ENCODE measurements around the gene ST3GAL5. TPM values are rescaled to one million over a fixed set of nuclear protein-coding genes. Genes with fewer than 3 reads are reported as not detected.
"Not testable (repeated sequence)": the region's sequence is repeated elsewhere in the genome, so short reads cannot be mapped to it uniquely, and the experiment has no call there.

ST3GAL5 gene
- total RNA-seq, 1 donor from 2014 or later: 9.9 TPM

DNA sequence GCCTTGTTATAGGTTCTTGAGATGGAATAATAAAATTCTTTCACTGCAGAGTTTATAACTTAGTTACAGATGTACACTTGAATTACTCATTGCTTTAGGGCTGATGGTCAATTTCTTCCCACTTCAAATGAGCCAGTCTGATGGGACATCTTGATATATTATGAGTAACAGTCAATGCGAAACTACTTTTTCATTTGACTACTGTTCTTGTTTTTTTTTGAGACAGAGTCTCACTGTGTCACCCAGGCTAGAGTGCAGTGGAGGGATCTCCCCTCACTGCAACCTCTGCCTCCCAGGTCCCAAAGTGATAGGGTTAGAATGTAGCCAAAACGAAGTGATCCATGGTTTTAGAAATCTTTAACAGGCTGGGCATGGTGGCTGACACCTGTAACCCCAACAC lies 57.1 kb downstream of the ST3GAL5 start:
- Mint-ChIP-seq H3K9me3 (peaks cover 12% of the 10 kb centered on the region), H3K4me1 (peaks cover 10% of the 10 kb centered on the region), H3K27ac (no peak overlapping the region), H3K27me3 (ENCODE audit: insufficient read depth, low read depth) (peaks cover 5% of the 10 kb centered on the region), H3K36me3 (no peaks in the 10 kb centered on the region), H3K4me3 (no peak overlapping the region)
- no peak for DNase-seq (ENCODE audit: low spot score)
- no peaks in the 10 kb centered on the region for H3K36me3 ChIP-seq
- no peaks in the 10 kb centered on the region for H4K20me1 ChIP-seq (ENCODE audit: low read depth)
- no peaks in the 10 kb centered on the region for H3F3A ChIP-seq (ENCODE audit: low read depth)
- H3K4me3 ChIP-seq: no peak overlapping the region
- no peaks in the 10 kb centered on the region for H3K9me3 ChIP-seq (ENCODE audit: low read depth)
- no peak for TF ChIP-seq EZH2 (IDR thresholded peaks at IDR 0.05)
- TF ChIP-seq, protein P1, sequence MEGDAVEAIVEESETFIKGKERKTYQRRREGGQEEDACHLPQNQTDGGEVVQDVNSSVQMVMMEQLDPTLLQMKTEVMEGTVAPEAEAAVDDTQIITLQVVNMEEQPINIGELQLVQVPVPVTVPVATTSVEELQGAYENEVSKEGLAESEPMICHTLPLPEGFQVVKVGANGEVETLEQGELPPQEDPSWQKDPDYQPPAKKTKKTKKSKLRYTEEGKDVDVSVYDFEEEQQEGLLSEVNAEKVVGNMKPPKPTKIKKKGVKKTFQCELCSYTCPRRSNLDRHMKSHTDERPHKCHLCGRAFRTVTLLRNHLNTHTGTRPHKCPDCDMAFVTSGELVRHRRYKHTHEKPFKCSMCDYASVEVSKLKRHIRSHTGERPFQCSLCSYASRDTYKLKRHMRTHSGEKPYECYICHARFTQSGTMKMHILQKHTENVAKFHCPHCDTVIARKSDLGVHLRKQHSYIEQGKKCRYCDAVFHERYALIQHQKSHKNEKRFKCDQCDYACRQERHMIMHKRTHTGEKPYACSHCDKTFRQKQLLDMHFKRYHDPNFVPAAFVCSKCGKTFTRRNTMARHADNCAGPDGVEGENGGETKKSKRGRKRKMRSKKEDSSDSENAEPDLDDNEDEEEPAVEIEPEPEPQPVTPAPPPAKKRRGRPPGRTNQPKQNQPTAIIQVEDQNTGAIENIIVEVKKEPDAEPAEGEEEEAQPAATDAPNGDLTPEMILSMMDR (IDR thresholded peaks at IDR 0.05): no peak
- TF ChIP-seq EZH2phosphoT487 (IDR thresholded peaks at IDR 0.05): no peak
- no peak overlapping the region for H2AFZ ChIP-seq (replicated peaks)
- no peak overlapping the region for H3K9ac ChIP-seq
- H3K27me3 ChIP-seq: no peaks in the 10 kb centered on the region
- H3K4me2 ChIP-seq: no peak overlapping the region
- peaks cover 2% of the 10 kb centered on the region for H3K4me1 ChIP-seq
- H3K79me2 ChIP-seq (ENCODE audit: low read depth): no peaks in the 10 kb centered on the region
- H3K27ac ChIP-seq: no peak overlapping the region

DNA sequence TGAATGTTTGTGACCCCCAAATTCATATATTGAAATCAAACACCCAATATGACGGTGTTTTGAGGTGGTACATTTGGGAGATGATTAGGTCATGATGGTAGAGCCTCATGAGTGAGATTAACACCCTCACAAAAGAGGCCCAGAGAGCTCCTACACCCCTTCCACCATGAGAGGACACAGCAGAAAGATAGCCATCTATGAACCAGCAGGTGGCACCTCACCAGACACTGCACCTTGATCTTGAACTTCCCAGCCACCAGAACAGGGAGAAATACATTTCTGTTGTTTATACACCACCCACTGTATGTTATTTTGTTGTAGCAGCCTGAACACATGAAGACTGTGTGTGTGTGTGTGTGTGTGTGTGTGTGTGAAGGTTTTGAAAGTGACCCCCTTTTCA lies 58.1 kb downstream of the ST3GAL5 start:
- H3K27ac Mint-ChIP-seq: no peak overlapping the region
- DNase-seq (ENCODE audit: low spot score): no peak
- Histone ChIP-seq H3K9ac (no peak overlapping the region), H3K4me1 (peaks cover 2% of the 10 kb centered on the region), H3K27me3 (peaks cover 5% of the 10 kb centered on the region), H3K4me2 (no peak overlapping the region), H3F3A (ENCODE audit: low read depth) (no peaks in the 10 kb centered on the region), H4K20me1 (ENCODE audit: low read depth) (no peaks in the 10 kb centered on the region), H3K9me3 (ENCODE audit: low read depth) (no peaks in the 10 kb centered on the region), H3K27ac (no peak overlapping the region), H2AFZ (replicated peaks) (no peak overlapping the region), H3K79me2 (ENCODE audit: low read depth) (no peaks in the 10 kb centered on the region), H3K36me3 (no peaks in the 10 kb centered on the region), H3K4me3 (no peak overlapping the region)
- peaks cover 5% of the 10 kb centered on the region for H3K27me3 Mint-ChIP-seq (ENCODE audit: insufficient read depth, low read depth)
- TF ChIP-seq, protein P1 (IDR thresholded peaks at IDR 0.05): no peak
- TF ChIP-seq EZH2 (IDR thresholded peaks at IDR 0.05) (no peak), EZH2phosphoT487 (IDR thresholded peaks at IDR 0.05) (no peak)
- H3K36me3 Mint-ChIP-seq: no peaks in the 10 kb centered on the region
- peaks cover 10% of the 10 kb centered on the region for H3K4me1 Mint-ChIP-seq
- H3K4me3 Mint-ChIP-seq: no peak overlapping the region
- H3K9me3 Mint-ChIP-seq: peaks cover 5% of the 10 kb centered on the region

DNA sequence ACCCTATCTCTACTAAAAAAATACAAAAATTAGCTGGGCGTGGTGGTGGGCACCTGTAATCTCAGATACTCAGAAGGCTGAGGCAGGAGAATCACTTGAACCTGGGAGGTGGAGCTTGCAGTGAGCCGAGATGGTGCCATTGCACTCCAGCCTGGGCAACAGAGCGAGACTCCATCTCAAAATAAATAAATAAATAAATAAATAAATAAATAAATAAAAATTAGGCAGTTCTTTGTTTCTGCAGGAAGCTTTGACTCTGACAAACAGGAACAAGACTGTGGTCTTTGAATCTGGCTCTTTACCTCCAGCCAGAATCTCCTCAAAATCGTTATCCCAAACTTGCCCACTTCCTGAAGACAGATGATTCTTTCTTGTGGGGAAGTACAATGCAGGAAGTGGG lies 59.4 kb downstream of the ST3GAL5 start:
- H3K4me2 ChIP-seq; H3K36me3 ChIP-seq; H3K4me1 ChIP-seq; DNase-seq (ENCODE audit: low spot score); H4K20me1 ChIP-seq (ENCODE audit: low read depth); H3F3A ChIP-seq (ENCODE audit: low read depth); H3K9ac ChIP-seq; H3K4me3 Mint-ChIP-seq; H3K27ac Mint-ChIP-seq; H3K79me2 ChIP-seq (ENCODE audit: low read depth); H3K9me3 ChIP-seq (ENCODE audit: low read depth); H3K4me3 ChIP-seq; H3K9me3 Mint-ChIP-seq; H3K27me3 Mint-ChIP-seq (ENCODE audit: insufficient read depth, low read depth); H2AFZ ChIP-seq (replicated peaks); H3K27ac ChIP-seq; H3K36me3 Mint-ChIP-seq; H3K4me1 Mint-ChIP-seq; H3K27me3 ChIP-seq: not testable (repeated sequence)

DNA sequence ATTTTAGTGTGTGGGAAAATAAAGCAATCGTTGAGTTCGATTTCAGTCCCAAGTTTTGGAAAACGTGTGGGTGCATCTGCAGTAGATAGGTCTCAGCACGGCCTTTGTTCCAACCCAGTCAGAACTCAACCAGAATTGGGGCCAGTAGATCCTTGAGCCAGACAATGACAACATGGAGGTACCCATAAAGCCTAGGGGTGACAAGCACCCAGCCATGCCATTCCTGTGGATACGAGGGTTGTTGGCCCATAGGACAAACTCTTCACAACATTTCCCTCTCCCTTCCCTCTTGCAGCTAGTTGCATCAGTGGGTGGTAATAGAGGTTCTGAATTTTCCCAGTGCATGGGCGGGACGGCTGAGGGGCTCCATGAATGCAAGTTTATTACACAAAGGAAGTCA lies 60.1 kb downstream of the ST3GAL5 start:
- peaks cover 10% of the 10 kb centered on the region for H3K4me1 Mint-ChIP-seq
- Histone ChIP-seq H3K4me1 (peaks cover 2% of the 10 kb centered on the region), H3K9ac (no peak overlapping the region), H3K4me2 (no peak overlapping the region), H3K27me3 (peaks cover 6% of the 10 kb centered on the region), H3K4me3 (no peak overlapping the region), H3K9me3 (ENCODE audit: low read depth) (no peaks in the 10 kb centered on the region), H4K20me1 (ENCODE audit: low read depth) (no peaks in the 10 kb centered on the region), H3K79me2 (ENCODE audit: low read depth) (no peaks in the 10 kb centered on the region), H3K27ac (no peak overlapping the region), H3K36me3 (no peaks in the 10 kb centered on the region), H3F3A (ENCODE audit: low read depth) (no peaks in the 10 kb centered on the region), H2AFZ (replicated peaks) (peak overlapping the region; percentile 95)
- H3K27ac Mint-ChIP-seq: no peak overlapping the region
- DNase-seq (ENCODE audit: low spot score): no peak
- H3K9me3 Mint-ChIP-seq: no peaks in the 10 kb centered on the region
- peaks cover 10% of the 10 kb centered on the region for H3K27me3 Mint-ChIP-seq (ENCODE audit: insufficient read depth, low read depth)
- H3K4me3 Mint-ChIP-seq: no peak overlapping the region
- H3K36me3 Mint-ChIP-seq: no peaks in the 10 kb centered on the region
- TF ChIP-seq, protein P1 (IDR thresholded peaks at IDR 0.05): no peak
- TF ChIP-seq EZH2phosphoT487 (IDR thresholded peaks at IDR 0.05) (no peak), EZH2 (IDR thresholded peaks at IDR 0.05) (no peak)

All from neural progenitor cell (in vitro differentiated cells).